CD4-positive, alpha-beta T cell treated with Interleukin-21 for 1 hour (primary cell): Measurements from ENCODE around the gene NCAPG2.
"Not testable (repeated sequence)": the region's sequence is repeated elsewhere in the genome, so short reads cannot be mapped to it uniquely, and the experiment has no call there.

Experiments
- DNase-seq: peaks from one replicate; pipeline ENCODE4 v3.0.0-alpha.2; 2020

NCAPG2 gene

DNA sequence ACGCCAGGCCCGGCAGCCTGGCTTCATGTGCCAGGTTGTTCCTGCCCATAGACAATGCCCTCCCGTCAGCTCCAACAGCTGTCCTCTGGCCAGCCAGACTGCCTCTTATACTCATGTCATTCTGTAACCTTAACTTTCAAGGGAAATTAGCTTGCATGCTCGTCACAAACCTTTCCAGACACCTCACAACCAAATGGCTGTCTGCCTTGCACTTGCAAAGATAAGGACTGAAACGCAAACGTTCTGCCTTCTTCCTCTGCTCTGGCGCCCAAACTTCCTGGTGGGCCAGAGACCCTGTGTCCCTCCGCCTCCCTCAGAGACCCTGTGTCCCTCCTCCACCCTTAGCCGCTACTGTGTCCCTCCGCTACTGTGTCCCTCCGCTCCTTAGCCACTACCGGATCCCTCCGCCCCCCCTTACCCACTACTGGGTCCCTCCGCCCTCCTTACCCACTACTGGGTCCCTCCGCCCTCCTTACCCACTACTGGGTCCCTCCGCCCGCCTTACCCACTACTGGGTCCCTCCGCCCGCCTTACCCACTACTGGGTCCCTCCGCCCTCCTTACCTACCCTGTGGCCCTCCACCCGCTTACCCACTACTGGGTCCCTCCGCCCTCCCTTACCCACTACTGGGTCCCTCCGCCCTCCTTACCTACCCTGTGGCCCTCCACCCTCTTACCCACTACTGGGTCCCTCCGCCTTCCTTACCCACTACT is 37.5 kb downstream of the NCAPG2 start:
- not testable (repeated sequence) for DNase-seq

DNA sequence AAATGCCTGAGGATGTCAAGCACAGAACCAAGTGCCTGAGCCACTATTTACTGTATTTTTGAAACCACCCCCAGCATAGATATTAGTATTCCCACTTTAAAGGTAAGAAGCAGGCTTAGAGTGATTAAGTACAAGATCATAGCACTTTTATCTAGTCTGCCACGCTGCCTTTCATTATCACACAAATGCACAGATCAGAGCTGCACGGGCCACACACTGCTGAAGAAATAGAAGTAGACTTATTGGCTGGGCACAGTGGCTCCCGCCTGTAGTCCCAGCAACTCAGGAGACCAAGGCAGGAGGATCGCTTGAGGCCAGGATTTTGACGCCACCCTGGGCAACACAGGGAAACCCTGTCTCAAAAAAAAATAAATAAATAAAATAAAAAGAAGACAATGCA is 38.2 kb downstream of the NCAPG2 start:
- DNase-seq = no peak

DNA sequence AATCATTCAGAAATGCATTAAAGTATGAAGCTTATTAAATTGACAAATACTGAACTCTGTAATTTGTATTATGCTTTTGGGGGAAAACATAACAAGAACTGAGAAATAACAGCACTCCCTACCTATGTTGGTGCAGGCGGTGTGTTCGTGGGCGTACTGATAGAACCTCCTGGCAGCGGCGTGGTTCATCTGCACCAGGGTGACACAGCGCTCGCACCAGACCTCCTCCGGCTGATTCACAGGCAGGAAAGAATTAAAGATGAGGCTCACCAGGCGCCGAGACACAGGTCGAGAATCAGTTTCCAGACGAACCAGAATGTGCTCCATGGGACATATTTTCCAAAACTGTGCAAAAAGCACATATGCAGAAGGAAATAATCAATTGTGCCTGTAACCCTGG is 40.2 kb downstream of the NCAPG2 start:
- no peak for DNase-seq

DNA sequence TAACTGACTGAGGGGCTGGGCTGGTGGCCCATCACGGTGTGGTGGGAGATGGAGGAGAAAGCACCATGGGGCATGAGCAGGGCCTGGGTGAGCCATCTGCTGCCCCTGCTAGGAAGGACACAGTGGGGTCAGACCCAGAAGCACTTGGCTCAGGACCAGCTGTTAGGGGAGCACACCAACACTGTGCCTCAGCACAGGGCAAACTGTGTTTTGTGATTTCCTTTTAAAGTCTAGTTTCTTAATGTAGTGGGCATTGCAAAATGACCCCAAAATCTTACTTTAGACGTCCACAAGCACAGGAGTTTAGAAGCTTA is 41.2 kb downstream of the NCAPG2 start:
- DNase-seq = no peak

DNA sequence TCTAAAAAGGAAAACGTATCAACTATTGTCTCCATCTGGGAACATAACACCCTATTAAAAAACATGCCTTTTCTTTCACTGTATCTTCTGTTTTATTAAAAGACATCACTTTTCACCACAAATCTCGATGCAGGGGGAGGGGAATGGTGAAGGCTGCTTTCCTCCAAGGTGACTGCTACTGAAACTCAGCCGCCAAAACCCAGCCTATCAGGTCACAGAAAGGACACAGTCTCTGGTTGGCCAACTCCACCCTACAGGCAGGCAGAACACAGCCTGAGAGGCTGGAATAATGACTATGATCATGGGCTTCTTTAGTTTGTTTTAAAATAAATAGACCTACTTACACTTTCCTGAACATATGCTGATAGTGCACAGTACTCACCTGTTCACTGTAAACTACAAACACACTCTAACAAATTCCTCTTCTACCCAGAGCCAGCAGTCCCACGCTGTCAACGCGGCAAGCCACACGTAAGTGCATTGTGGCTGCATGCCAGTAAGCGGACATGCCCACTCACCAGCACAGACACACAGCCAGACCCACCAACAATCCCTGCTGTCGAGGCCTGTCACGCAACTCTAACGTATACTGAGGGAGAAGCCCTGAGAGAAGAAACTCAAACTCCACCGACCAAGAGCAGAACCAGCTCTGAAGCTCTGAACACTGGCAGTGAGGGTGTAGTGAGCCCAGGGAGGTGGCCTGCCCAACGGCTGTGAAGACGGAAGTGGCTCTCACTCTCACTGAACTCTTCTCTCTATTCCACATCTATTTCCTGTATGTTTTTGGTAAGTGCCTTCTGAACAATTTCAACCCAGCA is 41.8 kb downstream of the NCAPG2 start:
- DNase-seq = peak; percentile 22

DNA sequence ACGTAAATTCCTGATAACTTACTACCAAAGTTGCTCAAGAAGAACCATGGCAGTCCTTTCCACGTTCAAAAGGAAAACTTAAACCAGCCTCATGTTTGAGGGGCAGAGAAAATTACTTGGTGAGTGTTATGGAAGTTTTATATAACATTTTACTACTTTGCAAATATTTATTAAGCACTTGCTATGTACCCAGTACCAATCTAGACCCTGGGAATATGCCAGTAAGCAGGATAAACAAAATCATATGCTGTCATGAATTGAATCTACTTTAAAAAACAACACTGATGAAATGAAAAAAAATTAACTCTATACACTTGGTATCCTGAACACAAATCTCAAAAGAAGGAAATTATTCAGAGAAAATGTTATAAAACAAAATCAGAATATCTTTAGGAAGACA is 46.1 kb downstream of the NCAPG2 start:
- no peak for DNase-seq

DNA sequence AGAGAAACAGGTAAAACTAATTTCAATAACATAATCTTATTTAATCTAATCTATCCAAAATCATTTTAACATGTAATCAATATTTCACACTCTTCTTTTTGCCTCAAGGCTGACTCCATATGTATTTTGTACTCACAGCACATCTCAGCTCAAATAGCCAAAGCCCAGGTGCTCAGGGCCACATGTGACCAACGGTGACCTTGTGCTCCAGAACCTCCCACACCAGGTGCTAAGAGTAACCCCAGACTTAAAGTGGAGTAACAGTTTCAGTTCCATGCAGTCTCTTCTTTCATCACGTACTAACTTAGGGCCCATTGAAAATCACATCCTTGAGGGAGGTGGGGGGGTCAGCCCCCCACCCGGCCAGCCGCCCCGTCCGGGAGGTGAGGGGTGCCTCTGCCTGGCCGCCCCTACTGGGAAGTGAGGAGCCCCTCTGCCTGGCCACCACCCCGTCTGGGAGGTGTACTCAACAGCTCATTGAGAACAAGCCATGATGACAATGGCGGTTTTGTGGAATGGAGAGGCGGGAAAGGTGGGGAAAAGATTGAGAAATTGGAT is 47.3 kb downstream of the NCAPG2 start:
- DNase-seq = no peak

DNA sequence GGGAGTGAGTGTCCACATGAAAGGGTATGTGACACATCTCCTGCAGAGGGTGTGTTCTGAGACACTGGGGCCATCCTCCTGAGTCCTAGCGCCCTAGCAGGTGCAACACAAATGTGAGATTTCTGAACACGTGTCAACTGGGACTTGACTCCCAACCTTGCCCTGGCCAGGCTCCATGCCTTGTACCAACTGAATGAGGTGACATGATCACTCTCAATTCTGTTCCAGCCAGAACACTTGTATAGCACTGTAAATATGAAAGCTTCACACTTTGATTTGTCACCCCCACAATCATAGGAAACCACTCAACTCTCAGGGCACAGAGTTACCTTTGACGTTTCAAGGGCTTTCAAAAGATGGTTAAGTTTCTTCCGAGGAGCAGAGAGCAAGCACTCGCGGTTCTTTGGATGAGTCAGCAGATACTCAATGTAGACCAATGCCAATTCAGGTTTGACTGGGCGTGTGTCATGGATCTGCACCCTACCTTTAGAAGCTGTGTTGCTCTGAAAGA is 48.6 kb downstream of the NCAPG2 start:
- peak; percentile 30 for DNase-seq

DNA sequence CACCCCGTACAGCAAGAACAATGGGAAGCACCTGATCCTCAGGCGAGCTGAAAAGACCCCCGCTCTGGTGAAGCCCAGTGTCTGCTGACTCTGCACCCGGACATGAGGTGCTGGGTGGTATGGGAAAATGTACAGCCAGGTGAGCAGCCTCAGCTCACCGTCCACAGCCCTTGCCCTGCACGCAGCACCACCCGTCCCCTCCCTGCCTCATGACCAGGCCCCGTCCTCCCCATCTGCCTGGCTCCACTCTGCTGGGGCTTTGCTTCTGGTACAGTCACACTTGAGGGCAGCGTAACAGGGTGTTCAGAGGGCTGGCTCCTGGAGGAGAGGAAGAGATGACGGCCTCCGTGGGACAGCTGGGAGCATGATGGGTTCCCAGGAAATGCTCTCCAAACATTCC is 49.1 kb downstream of the NCAPG2 start:
- no peak for DNase-seq

DNA sequence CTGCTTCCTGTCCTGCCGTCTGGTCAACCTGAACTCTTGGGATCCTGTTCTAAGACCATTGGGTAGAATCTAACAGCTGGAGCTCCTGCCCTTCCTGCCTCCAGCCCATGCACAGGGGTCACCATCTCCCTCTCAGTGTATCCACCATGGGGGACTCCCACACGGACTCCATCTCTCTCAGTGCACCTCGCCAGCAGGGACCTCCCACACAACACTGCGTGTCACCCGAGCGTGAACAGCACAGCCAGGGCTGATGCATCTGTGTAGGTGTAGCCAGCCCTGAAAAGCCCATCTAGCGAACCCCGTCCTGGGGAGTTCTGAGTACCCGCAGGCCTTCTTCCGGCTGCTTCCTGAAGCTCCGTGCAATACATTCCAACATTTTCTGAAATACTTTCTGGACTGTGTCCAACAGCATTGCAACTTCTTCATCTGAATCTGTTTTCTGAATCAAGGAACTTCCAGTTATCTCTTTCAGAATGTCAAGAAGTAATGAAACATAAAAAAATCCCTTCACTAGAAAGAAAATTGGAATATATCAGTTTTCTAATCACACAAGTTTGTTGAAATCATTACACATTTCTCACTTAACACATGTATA is 52.5 kb downstream of the NCAPG2 start:
- no peak for DNase-seq

DNA sequence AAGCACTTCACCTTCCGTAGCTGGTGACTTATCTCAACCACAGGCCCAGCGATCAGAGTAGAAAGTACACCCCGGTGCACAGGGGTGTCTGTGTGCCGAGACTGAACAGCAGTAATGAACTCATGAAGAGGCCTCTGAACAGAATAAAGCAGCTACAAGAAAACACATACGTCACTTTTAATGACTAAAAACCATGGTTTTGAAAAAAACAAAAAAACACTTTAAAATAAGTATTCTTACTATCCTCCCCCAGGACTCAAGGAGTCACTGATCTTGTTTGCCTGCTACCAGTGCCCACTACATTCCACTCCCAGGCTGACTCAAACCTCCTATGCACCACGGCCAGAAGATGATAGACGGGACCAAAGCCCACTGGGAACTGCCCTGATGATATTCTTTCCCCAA is 53.8 kb downstream of the NCAPG2 start:
- no peak for DNase-seq

DNA sequence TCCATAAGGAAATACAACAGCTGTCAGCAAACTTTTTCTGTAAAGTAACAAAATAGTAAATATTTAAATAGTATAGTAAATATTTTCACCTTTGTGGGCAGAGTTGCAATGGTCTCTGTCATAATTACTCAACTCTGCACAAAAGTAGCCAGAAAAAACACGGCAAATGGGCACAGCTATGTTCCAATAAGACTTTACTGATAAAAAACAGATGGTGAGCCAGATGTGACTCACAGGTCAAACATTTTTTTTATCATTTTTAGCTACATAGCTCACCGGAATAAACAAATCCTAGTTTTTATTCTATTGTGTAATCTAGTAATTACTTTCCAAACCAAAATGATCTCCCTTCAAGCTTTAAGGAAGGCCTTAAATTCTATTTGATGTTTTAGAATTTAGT is 55.3 kb downstream of the NCAPG2 start:
- no peak for DNase-seq

DNA sequence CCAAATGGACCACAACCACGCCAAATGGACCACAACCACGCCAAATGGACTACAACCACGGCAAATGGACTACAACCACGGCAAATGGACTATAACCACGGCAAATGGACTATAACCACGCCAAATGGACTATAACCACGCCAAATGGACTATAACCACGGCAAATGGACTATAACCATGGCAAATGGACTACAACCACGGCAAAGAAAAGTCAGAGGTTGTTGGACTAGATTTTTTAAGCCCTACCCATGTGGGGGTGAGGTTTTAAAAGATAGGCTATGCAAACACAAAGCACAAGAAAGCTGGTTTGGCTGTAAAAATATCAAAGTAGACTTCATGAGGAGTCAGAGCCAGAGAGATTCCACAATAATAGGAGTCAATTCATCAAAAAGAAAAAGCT is 55.8 kb downstream of the NCAPG2 start:
- no peak for DNase-seq

DNA sequence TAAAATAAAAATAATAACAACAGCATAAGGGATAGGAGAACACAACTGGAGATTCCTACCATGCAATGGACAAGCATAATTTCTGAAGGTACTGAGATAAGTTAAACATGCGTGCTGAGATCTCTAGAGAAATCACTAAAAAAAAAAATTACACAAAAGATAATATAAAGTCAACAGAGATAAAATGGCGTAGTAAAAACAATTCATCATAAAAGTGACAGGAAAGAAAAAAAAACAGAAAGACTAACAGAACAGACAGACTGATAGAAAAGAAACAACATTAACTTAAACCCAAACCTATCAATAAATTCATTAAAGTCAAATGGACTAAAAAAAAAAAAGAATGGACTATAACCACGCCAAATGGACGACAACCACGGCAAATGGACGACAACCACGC is 56.4 kb downstream of the NCAPG2 start:
- DNase-seq = no peak

DNA sequence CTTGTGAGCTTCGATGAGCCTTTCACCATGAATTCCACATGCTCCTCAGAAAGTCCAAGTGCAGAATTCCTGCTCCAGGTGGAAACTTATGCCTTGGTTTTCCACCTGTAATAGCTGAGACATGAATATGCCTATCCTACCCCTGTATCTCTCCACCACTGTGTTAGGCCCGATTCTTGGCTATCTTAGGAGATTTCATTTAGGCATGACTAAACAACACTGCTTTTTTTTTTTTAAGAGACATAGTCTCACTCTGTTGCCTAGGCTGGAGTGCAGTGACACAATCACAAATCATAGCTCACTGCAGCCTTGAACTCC is 57.2 kb downstream of the NCAPG2 start:
- no peak for DNase-seq

DNA sequence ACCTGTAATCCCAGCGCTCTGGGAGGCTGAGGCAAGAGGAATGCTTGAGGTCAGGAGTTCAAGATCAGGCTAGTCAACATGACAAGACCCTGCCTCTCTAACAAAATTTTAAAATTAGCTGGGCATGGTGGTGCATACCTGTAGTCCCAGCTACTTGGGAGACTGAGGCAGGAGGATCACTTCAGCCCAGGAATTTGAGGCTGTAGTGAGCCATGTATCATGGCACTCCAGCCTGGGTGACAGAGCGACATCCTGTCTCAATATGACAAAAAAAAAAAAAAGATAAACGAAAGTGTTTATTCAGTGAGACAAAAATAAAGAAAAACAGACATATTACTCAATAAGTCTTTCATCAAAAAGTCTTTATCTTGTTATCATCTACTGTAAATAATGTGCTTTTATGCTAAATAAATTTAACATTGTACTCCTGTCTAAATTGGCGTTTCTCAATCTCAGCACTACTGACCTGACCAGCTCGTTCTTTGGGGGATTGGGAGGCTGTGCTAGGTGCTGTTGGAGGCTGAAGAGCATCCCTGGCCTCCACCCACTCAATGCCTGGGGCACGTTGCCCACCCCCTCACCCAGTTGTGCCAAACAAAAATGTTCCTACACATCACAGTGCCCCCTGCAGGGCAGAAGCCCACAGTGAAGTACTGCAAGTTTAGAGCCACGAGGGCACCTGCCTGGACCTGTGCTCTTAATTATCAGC is 57.7 kb downstream of the NCAPG2 start:
- DNase-seq = no peak

DNA sequence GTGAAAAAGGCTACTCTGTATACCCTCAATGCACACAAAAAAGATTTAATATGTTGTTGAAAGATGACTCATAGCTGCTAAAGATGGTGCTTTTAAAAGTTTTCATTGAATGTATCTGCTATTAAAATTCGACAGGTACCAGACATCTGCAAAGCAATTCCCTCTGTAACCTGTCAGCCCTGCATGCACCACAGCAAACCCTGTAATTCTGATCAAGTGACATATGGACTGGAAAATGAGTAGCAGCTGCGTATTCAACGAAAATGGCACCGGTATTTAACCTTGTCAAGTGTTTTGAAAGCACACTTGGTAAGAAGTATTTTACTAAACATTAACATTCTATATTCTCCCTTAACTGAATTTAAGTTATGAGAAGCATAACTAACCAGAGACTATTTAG is 58.8 kb downstream of the NCAPG2 start:
- DNase-seq = no peak

DNA sequence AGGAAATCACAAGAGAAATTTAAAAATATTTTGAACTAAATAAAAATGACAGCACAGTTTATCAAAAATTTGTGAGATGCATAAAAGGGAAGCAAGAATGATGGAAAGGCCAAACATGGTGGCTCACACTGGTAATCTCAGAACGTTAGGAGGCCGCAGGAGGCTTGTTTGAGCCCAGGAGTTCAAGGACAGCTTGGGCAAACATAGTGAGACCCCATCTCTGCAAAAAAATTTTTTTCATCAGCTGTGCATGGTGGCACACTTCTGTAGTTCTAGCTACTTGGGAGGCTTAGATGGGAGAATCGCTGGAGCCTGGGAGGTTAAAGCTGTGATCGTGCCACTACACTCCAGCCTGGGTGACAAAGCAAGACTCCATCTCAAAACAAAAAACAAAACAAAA is 62.5 kb downstream of the NCAPG2 start:
- no peak for DNase-seq

DNA sequence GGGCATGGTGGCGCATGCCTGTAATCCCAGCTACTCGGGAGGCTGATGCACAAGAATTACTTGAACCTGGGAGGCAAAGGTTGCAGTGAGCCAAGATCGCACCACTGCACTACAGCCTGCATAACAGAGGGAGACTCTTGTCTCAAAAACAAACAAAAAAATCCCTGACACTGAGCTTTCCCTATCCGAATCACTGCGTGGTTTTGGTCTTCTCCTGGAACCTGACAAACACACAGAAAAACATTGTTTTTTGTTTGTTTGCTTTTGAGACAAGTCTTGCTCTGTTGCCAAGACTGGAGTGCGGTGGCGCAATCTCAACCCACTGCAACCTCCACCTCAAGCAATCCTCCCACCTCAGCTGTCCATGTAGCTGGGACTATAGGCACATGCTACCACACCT is 66.6 kb downstream of the NCAPG2 start:
- no peak for DNase-seq

DNA sequence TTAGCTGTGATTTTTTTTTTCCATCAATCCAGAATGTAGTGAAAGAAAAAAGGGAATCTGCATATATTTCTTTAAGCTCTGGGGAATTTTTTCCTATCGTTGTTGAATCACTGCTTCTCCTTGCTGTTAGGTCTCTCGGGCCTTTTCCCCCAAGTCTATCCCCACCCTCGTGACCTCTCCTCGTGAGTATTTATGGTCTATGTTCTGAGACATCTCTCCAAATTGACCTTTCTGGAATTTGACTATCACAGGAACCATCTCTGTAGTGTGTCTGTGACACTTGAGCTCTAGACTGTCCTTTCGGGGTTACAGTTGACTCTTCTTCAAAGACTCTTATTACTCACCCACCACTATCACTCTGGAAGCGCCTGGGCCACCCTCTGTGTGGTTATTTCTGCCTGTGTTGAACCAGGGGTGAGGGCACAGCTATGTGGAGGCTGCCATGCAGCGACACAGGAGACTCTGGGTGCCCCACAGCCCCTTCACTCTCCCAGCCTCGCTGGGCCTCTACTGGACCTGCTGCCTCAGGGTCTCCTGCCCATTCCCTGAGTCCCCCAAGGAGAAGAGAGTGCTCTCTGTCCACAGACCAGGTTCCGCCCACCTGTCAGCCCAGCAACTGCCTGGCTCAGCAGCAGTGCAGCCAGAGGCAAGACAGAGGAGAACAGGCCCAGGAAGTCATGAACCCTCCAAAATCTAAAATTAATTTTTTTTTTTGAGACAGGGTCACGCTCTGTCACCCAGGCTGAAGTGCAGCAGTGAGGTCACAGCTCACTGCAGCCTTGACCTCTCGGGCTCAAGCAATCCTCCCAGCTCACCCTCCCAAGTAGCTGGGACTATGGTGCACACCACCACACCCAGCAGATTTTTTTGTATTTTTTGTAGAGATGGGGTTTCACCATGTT is 71.3 kb downstream of the NCAPG2 start:
- DNase-seq = no peak

DNA sequence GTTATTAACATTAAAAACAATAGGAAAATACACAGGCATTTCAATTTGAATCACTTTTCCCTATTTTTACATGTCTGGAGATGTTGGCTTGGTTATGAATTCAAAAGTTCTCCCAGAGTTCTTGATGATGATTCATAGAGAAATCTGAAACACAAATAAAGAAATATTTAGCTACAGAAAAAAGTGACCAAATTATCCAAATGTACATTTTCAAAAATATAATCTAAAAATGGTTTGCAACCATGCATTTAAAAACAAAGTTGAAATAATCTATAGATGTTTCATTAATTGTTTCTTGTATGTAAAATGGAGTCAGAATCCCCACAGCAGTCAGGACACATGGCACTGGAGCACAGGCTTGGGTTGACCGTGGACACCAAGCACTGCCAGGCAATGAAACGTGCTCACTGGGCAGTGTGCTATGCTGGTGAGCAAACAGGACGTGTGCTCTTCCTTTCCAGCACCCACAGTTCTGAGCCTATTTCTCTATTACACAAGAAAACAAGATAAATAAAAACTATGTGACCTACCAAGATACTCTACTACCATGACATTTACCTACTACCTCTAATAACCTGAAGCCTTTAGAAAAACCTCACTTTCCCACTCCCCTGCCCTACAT is 72.9 kb downstream of the NCAPG2 start:
- DNase-seq = no peak

DNA sequence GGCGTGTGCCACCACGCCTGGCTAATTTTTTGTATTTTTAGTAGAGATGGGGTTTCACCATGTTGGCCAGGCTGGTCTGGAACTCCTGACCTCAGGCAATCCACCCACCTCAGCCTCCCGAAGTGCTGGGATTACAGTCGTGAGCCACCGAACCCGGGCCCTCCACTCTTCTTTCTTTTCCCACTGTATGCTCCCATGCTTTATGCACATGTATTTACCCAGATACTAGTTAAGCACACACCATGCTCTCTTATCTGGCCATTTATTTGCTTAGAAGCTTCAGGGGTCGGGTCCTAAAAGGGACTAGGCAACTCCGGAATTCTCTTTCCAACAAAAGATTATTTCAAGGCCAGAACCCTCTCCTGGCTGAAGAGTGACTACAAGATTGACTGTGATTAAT is 78.3 kb downstream of the NCAPG2 start:
- DNase-seq = not testable (repeated sequence)
